ENCODE data around the gene LSP1. TPM values are rescaled to one million over a fixed set of nuclear protein-coding genes. Genes with fewer than 3 reads are reported as not detected.

The LSP1 gene
- total RNA-seq, 3 donors from 2014 or later (not counting 1 experiment from before 2014, with no cell fraction given), result 487 to 595 (median 536) TPM

- Mint-ChIP-seq H3K36me3 (no peaks in the 10 kb centered on the region), H3K27ac (peak overlapping the region in 1 of 2 donors; percentile 82), H3K9me3 (peaks cover 0 to 8% of the 10 kb centered on the region in 2 donors), H3K4me3 (peak overlapping the region; percentile 77), H3K4me1 (peaks cover 20 to 68% of the 10 kb centered on the region in 2 donors), H3K27me3 (ENCODE audit: low read depth in 2 of 2) (no peaks in the 10 kb centered on the region)
- ATAC-seq, result peak; percentile 2 to 14 (median 2)
- intact Hi-C loops (cut with micrococcal nuclease), result loop anchor here (2.0 kb wide), 1 partner anchor 36 kb away; the partner anchor contains the start of gene LSP1
- peaks cover 42% of the 10 kb centered on the region for H3K36me3 ChIP-seq (ENCODE audit: control insufficient read depth, insufficient read depth, low read length)
- peaks cover 55% of the 10 kb centered on the region for H3K4me1 ChIP-seq (ENCODE audit: control insufficient read depth, insufficient read depth, low read length)
- H3K9me3 ChIP-seq (ENCODE audit: control insufficient read depth, insufficient read depth, low read length), result no peaks in the 10 kb centered on the region
- peak overlapping the region; percentile 7 for H3K27ac ChIP-seq (ENCODE audit: low read length)
- 22% methylated on average over 6 of the region's 6 CpGs for WGBS (ENCODE audit: insufficient coverage)
- no peaks in the 10 kb centered on the region for H3K27me3 ChIP-seq (ENCODE audit: control insufficient read depth, insufficient read depth, low read length)
- no peak overlapping the region for H3K4me3 ChIP-seq (ENCODE audit: low read length)
- TF ChIP-seq, protein P1, sequence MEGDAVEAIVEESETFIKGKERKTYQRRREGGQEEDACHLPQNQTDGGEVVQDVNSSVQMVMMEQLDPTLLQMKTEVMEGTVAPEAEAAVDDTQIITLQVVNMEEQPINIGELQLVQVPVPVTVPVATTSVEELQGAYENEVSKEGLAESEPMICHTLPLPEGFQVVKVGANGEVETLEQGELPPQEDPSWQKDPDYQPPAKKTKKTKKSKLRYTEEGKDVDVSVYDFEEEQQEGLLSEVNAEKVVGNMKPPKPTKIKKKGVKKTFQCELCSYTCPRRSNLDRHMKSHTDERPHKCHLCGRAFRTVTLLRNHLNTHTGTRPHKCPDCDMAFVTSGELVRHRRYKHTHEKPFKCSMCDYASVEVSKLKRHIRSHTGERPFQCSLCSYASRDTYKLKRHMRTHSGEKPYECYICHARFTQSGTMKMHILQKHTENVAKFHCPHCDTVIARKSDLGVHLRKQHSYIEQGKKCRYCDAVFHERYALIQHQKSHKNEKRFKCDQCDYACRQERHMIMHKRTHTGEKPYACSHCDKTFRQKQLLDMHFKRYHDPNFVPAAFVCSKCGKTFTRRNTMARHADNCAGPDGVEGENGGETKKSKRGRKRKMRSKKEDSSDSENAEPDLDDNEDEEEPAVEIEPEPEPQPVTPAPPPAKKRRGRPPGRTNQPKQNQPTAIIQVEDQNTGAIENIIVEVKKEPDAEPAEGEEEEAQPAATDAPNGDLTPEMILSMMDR (IDR thresholded peaks at IDR 0.05), result no peak
- DNase-seq, result no peak
These were observed 35.9 kb downstream of the LSP1 start for GRCh38 chr11:1888811-1889210.

- Mint-ChIP-seq H3K27me3 (ENCODE audit: low read depth in 2 of 2) (no peaks in the 10 kb centered on the region), H3K27ac (peak overlapping the region in 1 of 2 donors; percentile 82), H3K4me3 (peak overlapping the region; percentile 79), H3K36me3 (no peaks in the 10 kb centered on the region), H3K9me3 (peaks cover 0 to 8% of the 10 kb centered on the region in 2 donors), H3K4me1 (peaks cover 20 to 69% of the 10 kb centered on the region in 2 donors)
- H3K9me3 ChIP-seq (ENCODE audit: control insufficient read depth, insufficient read depth, low read length), result no peaks in the 10 kb centered on the region
- 8% methylated on average over 34 of the region's 34 CpGs for WGBS (ENCODE audit: insufficient coverage)
- intact Hi-C loops (cut with micrococcal nuclease), result loop anchor here (2.0 kb wide), 1 partner anchor 37 kb away; the partner anchor contains the start of gene LSP1
- H3K36me3 ChIP-seq (ENCODE audit: control insufficient read depth, insufficient read depth, low read length), result peaks cover 36% of the 10 kb centered on the region
- H3K4me3 ChIP-seq (ENCODE audit: low read length), result peak overlapping the region; percentile 36
- ATAC-seq, result peak; percentile 64 to 85 (median 81)
- TF ChIP-seq, protein P1 (IDR thresholded peaks at IDR 0.05), result no peak
- H3K27ac ChIP-seq (ENCODE audit: low read length), result peak overlapping the region; percentile 59
- H3K27me3 ChIP-seq (ENCODE audit: control insufficient read depth, insufficient read depth, low read length), result no peaks in the 10 kb centered on the region
- DNase-seq, result peak; percentile 77 to 88
- peaks cover 55% of the 10 kb centered on the region for H3K4me1 ChIP-seq (ENCODE audit: control insufficient read depth, insufficient read depth, low read length)
These were observed 36.5 kb downstream of the LSP1 start for GRCh38 chr11:1889224-1889930.

- Mint-ChIP-seq H3K27me3 (ENCODE audit: low read depth in 2 of 2) (no peaks in the 10 kb centered on the region), H3K4me3 (peak overlapping the region; percentile 79), H3K9me3 (peaks cover 0 to 8% of the 10 kb centered on the region in 2 donors), H3K36me3 (no peaks in the 10 kb centered on the region), H3K27ac (peak overlapping the region in 1 of 2 donors; percentile 82), H3K4me1 (peaks cover 20 to 69% of the 10 kb centered on the region in 2 donors)
- WGBS (ENCODE audit: insufficient coverage), result 23% methylated on average over 33 of the region's 33 CpGs
- H3K4me1 ChIP-seq (ENCODE audit: control insufficient read depth, insufficient read depth, low read length), result peaks cover 55% of the 10 kb centered on the region
- no peaks in the 10 kb centered on the region for H3K9me3 ChIP-seq (ENCODE audit: control insufficient read depth, insufficient read depth, low read length)
- intact Hi-C loops (cut with micrococcal nuclease), result loop anchor here (2.0 kb wide), 1 partner anchor 37 kb away; the partner anchor contains the start of gene LSP1
- DNase-seq (peak; percentile 32 to 45), ATAC-seq (peak in 1 of 3 donors; percentile 4)
- TF ChIP-seq, protein P1 (IDR thresholded peaks at IDR 0.05), result no peak
- H3K27ac ChIP-seq (ENCODE audit: low read length), result peak overlapping the region; percentile 59
- no peaks in the 10 kb centered on the region for H3K27me3 ChIP-seq (ENCODE audit: control insufficient read depth, insufficient read depth, low read length)
- peak overlapping the region; percentile 36 for H3K4me3 ChIP-seq (ENCODE audit: low read length)
- peaks cover 28% of the 10 kb centered on the region for H3K36me3 ChIP-seq (ENCODE audit: control insufficient read depth, insufficient read depth, low read length)
These were observed 37.3 kb downstream of the LSP1 start for GRCh38 chr11:1889941-1890855.
